ENCODE data around the gene ARHGAP15.

The ARHGAP15 gene

DNA sequence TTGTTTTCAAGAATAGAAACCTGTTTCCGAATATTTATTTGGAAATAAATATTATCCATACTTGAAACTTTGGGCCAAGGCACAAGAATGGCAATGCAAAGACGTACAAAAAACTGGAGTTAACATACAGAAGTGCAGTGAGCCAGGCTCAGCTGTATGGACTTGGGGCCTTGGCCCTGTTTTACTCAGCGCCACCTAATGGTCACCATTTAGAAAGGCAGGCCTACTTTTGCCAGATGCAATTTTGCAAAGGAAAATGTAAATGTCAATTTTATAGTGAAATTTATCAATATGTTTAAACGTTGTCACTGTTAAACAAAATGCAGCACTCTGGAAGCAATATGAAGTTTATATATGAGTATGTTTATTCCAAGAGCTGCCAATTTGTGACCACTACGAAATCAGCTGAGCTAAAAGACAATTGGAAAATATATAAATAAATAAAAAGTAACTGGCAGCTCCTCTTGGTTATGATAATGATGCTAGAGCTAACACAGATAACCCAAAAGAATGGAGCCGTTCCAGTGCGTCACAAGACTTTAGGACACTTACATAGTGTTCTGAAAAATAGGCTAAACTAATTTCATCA is 155.0 kb downstream of the ARHGAP15 start:
- no peak overlapping the region for H3K23ac ChIP-seq (ENCODE audit: low read depth, low read length, poor library complexity)
- H3K27ac ChIP-seq (replicated peaks; ENCODE audit: low read length) = no peak overlapping the region
- H3K4me1 ChIP-seq (ENCODE audit: control insufficient read depth in 2 of 2, insufficient read depth in 1 of 2, low read depth in 1 of 2, low read length in 2 of 2) = no peaks in the 10 kb centered on the region
- H3K9me3 ChIP-seq (replicated peaks in 1 of 2; ENCODE audit: control insufficient read depth in 2 of 2, insufficient read depth in 1 of 2, low read depth in 1 of 2, low read length in 2 of 2) = no peaks in the 10 kb centered on the region
- no peak overlapping the region for H3K14ac ChIP-seq (ENCODE audit: low read length)
- no peak overlapping the region for H2BK5ac ChIP-seq (ENCODE audit: low read length)
- no peak overlapping the region for H4K91ac ChIP-seq (ENCODE audit: low read depth, low read length, poor library complexity)
- H3K4ac ChIP-seq (ENCODE audit: low read length) = no peak overlapping the region
- peak; percentile 20 for DNase-seq (ENCODE audit: low spot score)
- no peak overlapping the region for H3K4me2 ChIP-seq (ENCODE audit: insufficient read depth, low read length, poor library complexity, severe bottlenecking)
- H3K79me1 ChIP-seq (ENCODE audit: low read depth, low read length) = no peaks in the 10 kb centered on the region
- WGBS, 2 donors (ENCODE audit: extremely low coverage in 2 of 2, insufficient read length in 2 of 2, insufficient replicate concordance in 1 of 2) = no CpG with 5 or more reads among the region's 7 CpGs
- no peak overlapping the region for H2BK120ac ChIP-seq (ENCODE audit: low read depth, low read length)
- H3K4me3 ChIP-seq (ENCODE audit: low read length in 2 of 2) = no peak overlapping the region
- no peak overlapping the region for H2BK12ac ChIP-seq (ENCODE audit: low read length)
- H2AK5ac ChIP-seq (ENCODE audit: low read depth, low read length) = no peak overlapping the region
- no peaks in the 10 kb centered on the region for H3K27me3 ChIP-seq (ENCODE audit: control insufficient read depth in 3 of 3, insufficient read depth in 3 of 3, low read depth in 1 of 3, low read length in 3 of 3)
- no peak overlapping the region for H3K9ac ChIP-seq (ENCODE audit: low read depth, low read length, poor library complexity)
- H3K36me3 ChIP-seq (replicated peaks in 1 of 2; ENCODE audit: control insufficient read depth in 2 of 2, insufficient read depth in 2 of 2, low read length in 2 of 2) = no peaks in the 10 kb centered on the region
- H3K18ac ChIP-seq (ENCODE audit: low read length) = no peak overlapping the region
- no peak overlapping the region for H2BK15ac ChIP-seq (ENCODE audit: low read length)
- H2AFZ ChIP-seq (ENCODE audit: low read length) = no peak overlapping the region
- no peak overlapping the region for H4K8ac ChIP-seq (ENCODE audit: low read depth, low read length)

DNA sequence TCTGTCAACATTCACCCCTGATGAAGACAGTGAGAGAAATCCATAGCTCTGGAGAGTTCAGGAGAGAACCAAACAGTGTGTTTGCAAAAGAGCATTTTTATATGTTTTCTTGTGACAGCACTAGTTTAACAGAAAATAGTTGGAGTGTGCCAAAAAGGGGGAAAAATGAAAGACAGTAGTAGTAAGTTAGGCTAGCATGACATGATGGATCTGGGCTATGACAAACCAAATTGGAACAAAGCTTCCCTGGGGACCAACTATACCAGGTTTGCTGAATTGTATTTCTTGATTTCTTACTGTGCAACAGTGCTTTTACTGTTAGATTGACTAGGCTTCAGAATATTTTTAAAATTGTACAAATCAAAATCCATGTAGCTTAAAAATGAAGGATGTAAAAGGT is 159.8 kb downstream of the ARHGAP15 start:
- Histone ChIP-seq H2BK120ac (ENCODE audit: low read depth, low read length) (no peak overlapping the region), H3K4me1 (ENCODE audit: control insufficient read depth in 2 of 2, insufficient read depth in 1 of 2, low read depth in 1 of 2, low read length in 2 of 2) (no peaks in the 10 kb centered on the region), H3K27me3 (ENCODE audit: control insufficient read depth in 3 of 3, insufficient read depth in 3 of 3, low read depth in 1 of 3, low read length in 3 of 3) (no peaks in the 10 kb centered on the region), H3K9ac (ENCODE audit: low read depth, low read length, poor library complexity) (no peak overlapping the region), H4K8ac (ENCODE audit: low read depth, low read length) (no peak overlapping the region), H2BK5ac (ENCODE audit: low read length) (no peak overlapping the region), H3K79me1 (ENCODE audit: low read depth, low read length) (no peaks in the 10 kb centered on the region), H2BK12ac (ENCODE audit: low read length) (no peak overlapping the region), H2BK15ac (ENCODE audit: low read length) (no peak overlapping the region), H3K4ac (ENCODE audit: low read length) (no peak overlapping the region), H3K36me3 (replicated peaks in 1 of 2; ENCODE audit: control insufficient read depth in 2 of 2, insufficient read depth in 2 of 2, low read length in 2 of 2) (no peaks in the 10 kb centered on the region), H3K4me2 (ENCODE audit: insufficient read depth, low read length, poor library complexity, severe bottlenecking) (no peak overlapping the region), H3K18ac (ENCODE audit: low read length) (no peak overlapping the region), H3K9me3 (replicated peaks in 1 of 2; ENCODE audit: control insufficient read depth in 2 of 2, insufficient read depth in 1 of 2, low read depth in 1 of 2, low read length in 2 of 2) (no peaks in the 10 kb centered on the region), H4K91ac (ENCODE audit: low read depth, low read length, poor library complexity) (no peak overlapping the region), H2AFZ (ENCODE audit: low read length) (no peak overlapping the region), H3K27ac (replicated peaks; ENCODE audit: low read length) (no peak overlapping the region), H3K23ac (ENCODE audit: low read depth, low read length, poor library complexity) (no peak overlapping the region), H3K14ac (ENCODE audit: low read length) (no peak overlapping the region), H2AK5ac (ENCODE audit: low read depth, low read length) (no peak overlapping the region), H3K4me3 (ENCODE audit: low read length in 2 of 2) (no peak overlapping the region)
- no peak for DNase-seq (ENCODE audit: low spot score)

DNA sequence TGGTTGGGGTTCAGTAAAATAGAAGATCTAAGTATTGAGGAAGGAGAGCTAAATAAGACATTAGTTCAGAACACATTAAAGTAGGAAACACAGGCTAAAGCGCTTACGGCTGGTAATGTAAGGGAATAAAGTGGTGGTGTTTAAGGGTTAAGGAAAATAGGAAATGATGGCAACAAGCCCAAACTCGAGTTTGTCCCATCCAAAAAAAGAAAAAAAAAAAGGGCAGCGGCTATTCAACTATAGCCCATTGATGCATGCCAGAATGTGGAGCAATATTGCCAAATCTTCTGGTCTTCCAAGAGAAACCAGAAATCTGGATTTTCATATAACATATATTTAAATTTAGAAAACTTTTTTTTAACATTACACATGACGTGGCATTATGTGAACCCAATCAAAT is 161.0 kb downstream of the ARHGAP15 start:
- no peak overlapping the region for H4K91ac ChIP-seq (ENCODE audit: low read depth, low read length, poor library complexity)
- H2AK5ac ChIP-seq (ENCODE audit: low read depth, low read length) = no peak overlapping the region
- H3K36me3 ChIP-seq (replicated peaks in 1 of 2; ENCODE audit: control insufficient read depth in 2 of 2, insufficient read depth in 2 of 2, low read length in 2 of 2) = no peaks in the 10 kb centered on the region
- H3K14ac ChIP-seq (ENCODE audit: low read length) = no peak overlapping the region
- H3K27ac ChIP-seq (replicated peaks; ENCODE audit: low read length) = no peak overlapping the region
- no peak overlapping the region for H3K4me2 ChIP-seq (ENCODE audit: insufficient read depth, low read length, poor library complexity, severe bottlenecking)
- WGBS, 2 donors (ENCODE audit: extremely low coverage in 2 of 2, insufficient read length in 2 of 2, insufficient replicate concordance in 1 of 2) = no CpG with 5 or more reads among the region's 5 CpGs
- H3K79me1 ChIP-seq (ENCODE audit: low read depth, low read length) = no peaks in the 10 kb centered on the region
- DNase-seq (ENCODE audit: low spot score) = no peak
- H4K8ac ChIP-seq (ENCODE audit: low read depth, low read length) = no peak overlapping the region
- no peaks in the 10 kb centered on the region for H3K9me3 ChIP-seq (replicated peaks in 1 of 2; ENCODE audit: control insufficient read depth in 2 of 2, insufficient read depth in 1 of 2, low read depth in 1 of 2, low read length in 2 of 2)
- no peaks in the 10 kb centered on the region for H3K27me3 ChIP-seq (ENCODE audit: control insufficient read depth in 3 of 3, insufficient read depth in 3 of 3, low read depth in 1 of 3, low read length in 3 of 3)
- no peak overlapping the region for H3K9ac ChIP-seq (ENCODE audit: low read depth, low read length, poor library complexity)
- H2BK5ac ChIP-seq (ENCODE audit: low read length) = no peak overlapping the region
- H2BK15ac ChIP-seq (ENCODE audit: low read length) = no peak overlapping the region
- H3K18ac ChIP-seq (ENCODE audit: low read length) = no peak overlapping the region
- no peak overlapping the region for H3K4ac ChIP-seq (ENCODE audit: low read length)
- H3K4me3 ChIP-seq (ENCODE audit: low read length in 2 of 2) = no peak overlapping the region
- no peaks in the 10 kb centered on the region for H3K4me1 ChIP-seq (ENCODE audit: control insufficient read depth in 2 of 2, insufficient read depth in 1 of 2, low read depth in 1 of 2, low read length in 2 of 2)
- H2BK120ac ChIP-seq (ENCODE audit: low read depth, low read length) = no peak overlapping the region
- H2AFZ ChIP-seq (ENCODE audit: low read length) = no peak overlapping the region
- no peak overlapping the region for H2BK12ac ChIP-seq (ENCODE audit: low read length)
- no peak overlapping the region for H3K23ac ChIP-seq (ENCODE audit: low read depth, low read length, poor library complexity)

DNA sequence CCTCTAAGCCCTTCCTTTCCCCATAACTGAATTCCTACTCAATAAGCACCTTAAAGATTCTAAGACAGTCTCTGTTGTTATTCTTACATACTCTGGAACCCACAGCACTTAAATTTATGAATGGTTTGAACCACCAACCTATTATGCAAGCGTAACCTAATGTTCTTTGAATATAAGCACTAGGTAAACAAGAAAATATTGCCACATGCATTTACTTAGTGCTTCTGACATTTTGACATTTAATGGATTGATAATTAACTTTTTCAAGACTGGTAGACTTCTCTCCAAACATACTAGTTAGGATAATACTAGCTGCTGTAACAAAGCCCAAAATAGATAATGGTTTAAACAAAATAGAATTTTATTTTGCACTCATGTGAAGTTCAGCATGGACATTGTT is 164.8 kb downstream of the ARHGAP15 start:
- no peaks in the 10 kb centered on the region for H3K79me1 ChIP-seq (ENCODE audit: low read depth, low read length)
- H3K4me3 ChIP-seq (ENCODE audit: low read length in 2 of 2) = no peak overlapping the region
- no peak overlapping the region for H3K27ac ChIP-seq (replicated peaks; ENCODE audit: low read length)
- H3K4me1 ChIP-seq (ENCODE audit: control insufficient read depth in 2 of 2, insufficient read depth in 1 of 2, low read depth in 1 of 2, low read length in 2 of 2) = no peaks in the 10 kb centered on the region
- no peak overlapping the region for H2AK5ac ChIP-seq (ENCODE audit: low read depth, low read length)
- no peaks in the 10 kb centered on the region for H3K27me3 ChIP-seq (ENCODE audit: control insufficient read depth in 3 of 3, insufficient read depth in 3 of 3, low read depth in 1 of 3, low read length in 3 of 3)
- no peak overlapping the region for H2BK120ac ChIP-seq (ENCODE audit: low read depth, low read length)
- H3K14ac ChIP-seq (ENCODE audit: low read length) = no peak overlapping the region
- H2AFZ ChIP-seq (ENCODE audit: low read length) = no peak overlapping the region
- no peak overlapping the region for H4K91ac ChIP-seq (ENCODE audit: low read depth, low read length, poor library complexity)
- no CpG with 5 or more reads among the region's 1 CpG for WGBS, 2 donors (ENCODE audit: extremely low coverage in 2 of 2, insufficient read length in 2 of 2, insufficient replicate concordance in 1 of 2)
- DNase-seq (ENCODE audit: low spot score) = no peak
- H3K4me2 ChIP-seq (ENCODE audit: insufficient read depth, low read length, poor library complexity, severe bottlenecking) = no peak overlapping the region
- no peak overlapping the region for H2BK15ac ChIP-seq (ENCODE audit: low read length)
- no peak overlapping the region for H3K4ac ChIP-seq (ENCODE audit: low read length)
- H3K18ac ChIP-seq (ENCODE audit: low read length) = no peak overlapping the region
- H2BK12ac ChIP-seq (ENCODE audit: low read length) = no peak overlapping the region
- no peak overlapping the region for H2BK5ac ChIP-seq (ENCODE audit: low read length)
- no peak overlapping the region for H3K9ac ChIP-seq (ENCODE audit: low read depth, low read length, poor library complexity)
- H3K9me3 ChIP-seq (replicated peaks in 1 of 2; ENCODE audit: control insufficient read depth in 2 of 2, insufficient read depth in 1 of 2, low read depth in 1 of 2, low read length in 2 of 2) = no peaks in the 10 kb centered on the region
- H3K36me3 ChIP-seq (replicated peaks in 1 of 2; ENCODE audit: control insufficient read depth in 2 of 2, insufficient read depth in 2 of 2, low read length in 2 of 2) = no peaks in the 10 kb centered on the region
- H4K8ac ChIP-seq (ENCODE audit: low read depth, low read length) = no peak overlapping the region
- no peak overlapping the region for H3K23ac ChIP-seq (ENCODE audit: low read depth, low read length, poor library complexity)
